Measurements from ENCODE around the gene RPL35. TPM values are rescaled to one million over a fixed set of nuclear protein-coding genes. Genes with fewer than 3 reads are reported as not detected.
A peak's percentile ranks its signal among the peaks of the same experiment; 100 is the strongest.

RPL35 gene
- total and polyA plus RNA-seq, 10 of the 15 experiments (the other 5 are each of a cell fraction or from before 2014, with no cell fraction given): 2,572 to 6,300 (median 3,864) TPM

- peak; percentile 20 for ATAC-seq
- peaks cover 5% of the 10 kb centered on the region; the same call in 1 of the 2 replicates for H4K20me1 ChIP-seq (ENCODE audit: control insufficient read depth, insufficient read depth)
- no TSS peak for BruUV-seq (replicated peaks)
- SMC1A ChIA-PET (ENCODE audit: uncharacterized antibody, unreplicated experiment): interaction anchor here (1.0 to 4.1 kb wide), 2 partner anchors 8 to 103 kb away, joined by 3 to 37 read pairs; partner anchors contain the start of genes ARPC5L and RPL35
- intact Hi-C loops (cut with micrococcal nuclease; ENCODE audit: unreplicated experiment) (loop anchor here (10.0 kb wide), 2 partner anchors 505 to 765 kb away; no protein-coding TSS in a partner anchor), in situ Hi-C loops (cut with MboI) (loop anchor here (25.0 kb wide), 1 partner anchor 1957 kb away; the partner anchor contains the start of genes RC3H2 and ZBTB6)
- no peaks in the 10 kb centered on the region for H3K27me3 ChIP-seq (replicated peaks in 1 of 2; ENCODE audit: control insufficient read depth in 2 of 2, insufficient read depth in 2 of 2, low read length in 1 of 2)
- H3K9me3 ChIP-seq (replicated peaks; ENCODE audit: control insufficient read depth, insufficient read depth, low read length): no peaks in the 10 kb centered on the region
- CTCF ChIA-PET: interaction anchor here (0.6 to 4.7 kb wide), 5 partner anchors 16 to 37 kb away, joined by 3 to 31 read pairs (median 3); partner anchors contain the start of gene WDR38
- H3K79me2 ChIP-seq (ENCODE audit: control insufficient read depth, insufficient read depth, low read length): peaks cover 74% of the 10 kb centered on the region
- H3K4me1 ChIP-seq (ENCODE audit: control insufficient read depth, insufficient read depth, low read length): peaks cover 17% of the 10 kb centered on the region
- POLR2A ChIA-PET: interaction anchor here (0.8 to 5.8 kb wide), 5 partner anchors 8 to 101 kb away, joined by 3 to 92 read pairs (median 3); partner anchors contain the start of genes ARPC5L and RPL35
- H3K27ac ChIP-seq (ENCODE audit: control insufficient read depth, insufficient read depth): peak overlapping the region; percentile 94
- H3K36me3 ChIP-seq (ENCODE audit: control insufficient read depth in 2 of 2, insufficient read depth in 2 of 2, low read length in 1 of 2): peaks cover 10% of the 10 kb centered on the region in 2 experiments
- no peak for DNase-seq (ENCODE audit: low read depth, low spot score)
- H3K4me3 ChIP-seq: peak overlapping the region; percentile 94
- 0% methylated on average over 27 of the region's 41 CpGs for WGBS (ENCODE audit: insufficient coverage, insufficient replicate concordance, low lambda C conversion rate, missing lambda C conversion rate)
- TF ChIP-seq ATF2 (IDR thresholded peaks at IDR 0.05; ENCODE audit: low read length): no peak
- TF ChIP-seq STAT3 (IDR thresholded peaks at IDR 0.05; ENCODE audit: low read depth, low read length): no peak
- TF ChIP-seq BRCA1 (IDR thresholded peaks at IDR 0.05; ENCODE audit: low read depth, low read length): no peak
- peak; percentile 41; the same call in 1 of the 2 replicates for TF ChIP-seq CHD1 (IDR thresholded peaks at IDR 0.05; ENCODE audit: low read depth, low read length)
- TF ChIP-seq IRF4 (IDR thresholded peaks at IDR 0.05; ENCODE audit: low read depth, low read length): no peak
- no peak for TF ChIP-seq SREBF2 (IDR thresholded peaks at IDR 0.05; ENCODE audit: low read length)
- no peak for TF ChIP-seq NFXL1 (IDR thresholded peaks at IDR 0.05; ENCODE audit: borderline replicate concordance)
- no peak for TF ChIP-seq ZBTB33 (IDR thresholded peaks at IDR 0.05)
- TF ChIP-seq POLR2A (IDR thresholded peaks at IDR 0.05; ENCODE audit: low read depth, low read length): peak; percentile 52; the same call in 1 of the 2 replicates
- TF ChIP-seq IKZF2 (IDR thresholded peaks at IDR 0.05): no peak
- TF ChIP-seq, protein P1, sequence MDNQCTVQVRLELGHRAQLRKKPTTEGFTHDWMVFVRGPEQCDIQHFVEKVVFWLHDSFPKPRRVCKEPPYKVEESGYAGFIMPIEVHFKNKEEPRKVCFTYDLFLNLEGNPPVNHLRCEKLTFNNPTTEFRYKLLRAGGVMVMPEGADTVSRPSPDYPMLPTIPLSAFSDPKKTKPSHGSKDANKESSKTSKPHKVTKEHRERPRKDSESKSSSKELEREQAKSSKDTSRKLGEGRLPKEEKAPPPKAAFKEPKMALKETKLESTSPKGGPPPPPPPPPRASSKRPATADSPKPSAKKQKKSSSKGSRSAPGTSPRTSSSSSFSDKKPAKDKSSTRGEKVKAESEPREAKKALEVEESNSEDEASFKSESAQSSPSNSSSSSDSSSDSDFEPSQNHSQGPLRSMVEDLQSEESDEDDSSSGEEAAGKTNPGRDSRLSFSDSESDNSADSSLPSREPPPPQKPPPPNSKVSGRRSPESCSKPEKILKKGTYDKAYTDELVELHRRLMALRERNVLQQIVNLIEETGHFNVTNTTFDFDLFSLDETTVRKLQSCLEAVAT (IDR thresholded peaks at IDR 0.05): no peak
- no peak for TF ChIP-seq TBL1XR1 (IDR thresholded peaks at IDR 0.05; ENCODE audit: low read depth, low read length)
- TF ChIP-seq CHD2 (IDR thresholded peaks at IDR 0.05; ENCODE audit: borderline replicate concordance, low read depth, low read length): no peak
- TF ChIP-seq, protein P2, sequence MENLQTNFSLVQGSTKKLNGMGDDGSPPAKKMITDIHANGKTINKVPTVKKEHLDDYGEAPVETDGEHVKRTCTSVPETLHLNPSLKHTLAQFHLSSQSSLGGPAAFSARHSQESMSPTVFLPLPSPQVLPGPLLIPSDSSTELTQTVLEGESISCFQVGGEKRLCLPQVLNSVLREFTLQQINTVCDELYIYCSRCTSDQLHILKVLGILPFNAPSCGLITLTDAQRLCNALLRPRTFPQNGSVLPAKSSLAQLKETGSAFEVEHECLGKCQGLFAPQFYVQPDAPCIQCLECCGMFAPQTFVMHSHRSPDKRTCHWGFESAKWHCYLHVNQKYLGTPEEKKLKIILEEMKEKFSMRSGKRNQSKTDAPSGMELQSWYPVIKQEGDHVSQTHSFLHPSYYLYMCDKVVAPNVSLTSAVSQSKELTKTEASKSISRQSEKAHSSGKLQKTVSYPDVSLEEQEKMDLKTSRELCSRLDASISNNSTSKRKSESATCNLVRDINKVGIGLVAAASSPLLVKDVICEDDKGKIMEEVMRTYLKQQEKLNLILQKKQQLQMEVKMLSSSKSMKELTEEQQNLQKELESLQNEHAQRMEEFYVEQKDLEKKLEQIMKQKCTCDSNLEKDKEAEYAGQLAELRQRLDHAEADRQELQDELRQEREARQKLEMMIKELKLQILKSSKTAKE (IDR thresholded peaks at IDR 0.05; ENCODE audit: low read depth, poor library complexity, severe bottlenecking): no peak
- no peak for TF ChIP-seq MEF2A (IDR thresholded peaks at IDR 0.05; ENCODE audit: insufficient read depth, low read depth, low read length)
- TF ChIP-seq ELK1 (IDR thresholded peaks at IDR 0.05; ENCODE audit: low read depth, low read length): no peak
- peak overlapping the region; percentile 98 for H3K9ac ChIP-seq (ENCODE audit: control insufficient read depth, insufficient read depth, low read length)
- peak overlapping the region; percentile 42 for H3K4me2 ChIP-seq (ENCODE audit: control insufficient read depth, insufficient read depth)
- no peak for FAIRE-seq
- no peak overlapping the region for H2AFZ ChIP-seq (ENCODE audit: control insufficient read depth, low read depth, low read length)
- RAD21 ChIA-PET (ENCODE audit: unreplicated experiment): interaction anchor here (0.9 to 2.3 kb wide), 4 partner anchors 9 to 248 kb away, joined by 3 to 5 read pairs (median 4); partner anchors contain the start of gene GOLGA1
Measured at GRCh38 chr9:124869466-124869985, 7.8 kb upstream of the RPL35 start.

Measured in GM12878 (cell line).